OCI-LY7 (cell line): ENCODE measurements around the gene PTTG2.

Experiments
- CTCF ChIP-seq: fragments of 200-600 bp; sonication (generic); conservative IDR thresholded peaks from 2 replicates; pipeline ENCODE4 v1.5.1; 2014; ENCODE audit warnings: mild to moderate bottlenecking, antibody characterized with exemption, low read length, moderate library complexity, mixed read lengths
- EZH2phosphoT487 ChIP-seq: fragments of 200-600 bp; sonication (generic); IDR thresholded peaks from 2 replicates; pipeline ENCODE4 v1.6.1; 2018; ENCODE audit warnings: low read depth, borderline replicate concordance, mild to moderate bottlenecking, mixed run types, antibody characterized with exemption, low read length, moderate library complexity, mixed read lengths

- TF ChIP-seq CTCF = no peak
- TF ChIP-seq EZH2phosphoT487 = no peak
These were observed 21.2 kb downstream of the PTTG2 start for GRCh38 chr4:37981425-37981824.
